HepG2 (cell line): ENCODE results near the gene PKM. TPM values are rescaled to one million over a fixed set of nuclear protein-coding genes. Genes with fewer than 3 reads are reported as not detected.

Experiments
- ATAC-seq: fragments of 200-7000 bp; cut with Tn5 transposase; 3 replicates; pipeline ENCODE4 v1.9.1; 2020; ENCODE audit warnings: mild to moderate bottlenecking, moderate library complexity
- BruUV-seq: library from RNA; stranded (reverse); fragments of 400-500 nt; replicated peaks from 2 replicates; lab custom pipeline; 2021; lab: Mats Ljungman, UMichigan
- CTCF ChIA-PET: fragments of 300-600 bp; formaldehyde crosslinking; extraction: SDS; loops from one replicate; lab custom pipeline; 2021; ENCODE audit warnings: low total read pairs, inconsistent platforms, low intra/inter-chr PET ratio; lab: Yijun Ruan, JAX
- POLR2A ChIA-PET: fragments of 350-600 bp; sonication (Branson Sonifier 250); formaldehyde crosslinking; loops from one replicate; lab custom pipeline; 2020; ENCODE audit warnings: antibody characterized with exemption, inconsistent platforms; lab: Yijun Ruan, JAX
- DNase-seq: peaks from one replicate; pipeline ENCODE4 v3.0.0-alpha.2; 2015; ENCODE audit warnings: low spot score
- FAIRE-seq: peaks from 3 replicates; lab custom pipeline; 2011; peaks lifted over from hg19 to GRCh38; lab: Jason Lieb, UNC
- H2AFZ ChIP-seq: one replicate; pipeline ENCODE4 v1.6.1; 2011; ENCODE audit warnings: low read length, inconsistent platforms
- H3K27ac ChIP-seq: fragments of 300-600 bp; 3 replicates; pipeline ENCODE4 v1.8.0; 2011; ENCODE audit warnings: mixed run types, mild to moderate bottlenecking, mixed read lengths, low read length, inconsistent platforms; ENCODE audit not compliant: insufficient read depth; ENCODE audit errors: extremely low read length
- H3K27me3 ChIP-seq, 2 experiments: fragments of 200-600 bp in 1 of 2; 2 replicates in 1 of 2; 3 replicates in 1 of 2; pipeline versions ENCODE4 v1.6.0 to v1.8.0; 2011; ENCODE audit warnings: low read length in 2 of 2, mild to moderate bottlenecking in 2 of 2, moderate library complexity in 2 of 2, inconsistent platforms in 1 of 2; ENCODE audit not compliant: insufficient read depth in 2 of 2, control insufficient read depth in 1 of 2
- H3K36me3 ChIP-seq, 2 experiments: fragments of 200-600 bp in 1 of 2; replicated peaks in 1 of 2; 2 replicates in 1 of 2; 3 replicates in 1 of 2; pipeline versions ENCODE4 v1.5.1 to v1.8.0; 2011; ENCODE audit warnings: low read length in 2 of 2, inconsistent platforms in 1 of 2; ENCODE audit not compliant: insufficient read depth in 2 of 2, control insufficient read depth in 1 of 2
- H3K4me1 ChIP-seq: 2 replicates; pipeline ENCODE4 v1.5.1; 2012; ENCODE audit warnings: low read length, inconsistent platforms; ENCODE audit not compliant: insufficient read depth
- H3K4me2 ChIP-seq: 2 replicates; pipeline ENCODE4 v1.6.0; 2011; ENCODE audit warnings: low read depth, low read length, inconsistent platforms
- H3K4me3 ChIP-seq, 3 experiments: fragments of 200-600 bp in 1 of 3; sonication (generic), shearing (Covaris generic) in 1 of 3; replicated peaks in 1 of 3; 2 replicates each; pipeline ENCODE4 v1.5.1; 2011 to 2016; ENCODE audit warnings: low read length in 3 of 3, inconsistent platforms in 2 of 3, low read depth in 2 of 3, mild to moderate bottlenecking in 2 of 3, control low read depth in 1 of 3, mixed read lengths in 1 of 3; ENCODE audit not compliant: insufficient read depth in 1 of 3
- H3K79me2 ChIP-seq: one replicate; pipeline ENCODE4 v1.6.1; 2011; ENCODE audit warnings: low read length, inconsistent platforms; ENCODE audit not compliant: insufficient read depth
- H3K9ac ChIP-seq: 2 replicates; pipeline ENCODE4 v1.6.0; 2011; ENCODE audit warnings: mild to moderate bottlenecking, low read depth, low read length, inconsistent platforms; ENCODE audit not compliant: insufficient read depth
- H3K9me3 ChIP-seq: 2 replicates; pipeline ENCODE4 v1.5.1; 2012; ENCODE audit warnings: mild to moderate bottlenecking, low read length
- H4K20me1 ChIP-seq: 2 replicates; pipeline ENCODE4 v1.6.0; 2011; ENCODE audit warnings: inconsistent platforms, mild to moderate bottlenecking, low read length, moderate library complexity; ENCODE audit not compliant: insufficient read depth
- ATF1 ChIP-seq: IDR thresholded peaks from 2 replicates; pipeline ENCODE4 v1.6.1; 2016; ENCODE audit warnings: mild to moderate bottlenecking, control low read depth
- NFE2L2 ChIP-seq: fragments of 150-350 bp; IDR thresholded peaks from 2 replicates; pipeline ENCODE4 v1.6.1; 2014; ENCODE audit warnings: low read length
- RBFOX2 ChIP-seq: fragments of 200-400 bp; formaldehyde crosslinking; IDR thresholded peaks from 2 replicates; pipeline ENCODE4 v1.6.1; 2017; ENCODE audit warnings: low read depth, mild to moderate bottlenecking, low read length
- TCF12 ChIP-seq, 2 experiments: fragments of 450-650 bp in 1 of 2; sonication (generic) in 1 of 2; formaldehyde crosslinking in 1 of 2; IDR thresholded peaks; 2 replicates each; pipeline versions ENCODE4 v1.6.1 to v1.8.0; 2017 to 2022; ENCODE audit warnings: antibody characterized with exemption in 1 of 2, mild to moderate bottlenecking in 1 of 2, missing genetic modification reagents in 1 of 2, moderate library complexity in 1 of 2
- WGBS: methylation state at CpG from one replicate; pipeline ENCODE4 v1.1.6; 2017; ENCODE audit warnings: low lambda C conversion rate; 5-methylcytosine and 5-hydroxymethylcytosine counted together
- in situ Hi-C: cut with HindIII; loops from 2 replicates; pipeline ENCODE4 v1.10.0; 2017; ENCODE audit warnings: low pct_unique_long_range_greater_than_20kb; ENCODE audit not compliant: extremely low pct_ligation_motif_present
- intact Hi-C: fragments of 100-400 bp; cut with micrococcal nuclease; formaldehyde crosslinking; loops from one replicate; pipeline ENCODE4 v1.10.0; 2022; ENCODE audit not compliant: unreplicated experiment
- polyA plus RNA-seq, 8 experiments: library from polyadenylated mRNA; depleted of rRNA in 3 of 8; stranded (reverse) in 7 of 8; unstranded in 1 of 8; fragments of >200 nt; fragmentation: Illumina TruSeq in 4 of 8; extraction: Trizol in 4 of 8; gene quantifications; 2 replicates each; pipeline versions ENCODE4 v1.2.1 to v1.2.3, GENCODE V29; 2011 to 2016; ENCODE audit warnings: low read depth in 4 of 8, missing spikeins in 1 of 8, mixed read lengths in 1 of 8; ENCODE audit not compliant: insufficient read depth in 1 of 8
- total RNA-seq, 5 experiments: library from RNA; depleted of rRNA; stranded (reverse); fragments of >200 nt; fragmentation: Illumina TruSeq; extraction: Trizol; gene quantifications; 2 replicates each; pipeline ENCODE4 v1.2.3, GENCODE V29; 2016; ENCODE audit warnings: low read depth in 1 of 5
- TF ChIP-seq, protein P1 (sequence below): fragments of 450-650 bp; IDR thresholded peaks from 2 replicates; pipeline ENCODE4 v1.6.1; 2017
- TF ChIP-seq, protein P2 (sequence below): sonication (generic); formaldehyde crosslinking; IDR thresholded peaks from 2 replicates; pipeline ENCODE4 v1.4.0; 2020; ENCODE audit warnings: missing genetic modification reagents, borderline replicate concordance

Gene PKM
- total and polyA plus RNA-seq, 2 of the 13 experiments (the other 11 are each of a cell fraction or from before 2014, with no cell fraction given) = 488 to 780 TPM

DNA sequence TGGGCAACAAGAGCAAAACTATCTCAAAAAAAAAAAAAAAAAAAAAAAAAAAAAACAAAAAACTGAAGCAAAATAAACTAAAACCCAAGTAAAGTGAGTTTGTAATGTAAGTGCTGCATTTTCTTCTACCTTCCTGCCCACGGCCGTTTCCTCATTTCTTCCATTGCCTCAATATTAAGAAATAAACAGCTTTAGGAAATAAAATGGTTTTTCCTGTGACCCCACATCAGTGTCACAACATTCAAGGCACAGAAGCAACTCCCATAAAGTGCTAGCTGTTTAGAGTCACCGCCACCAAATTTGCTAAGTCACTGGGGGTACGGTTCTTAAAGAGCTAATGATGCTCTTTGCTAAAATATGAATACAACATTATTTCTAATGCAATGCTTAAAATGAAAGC lies 3.3 kb downstream of the PKM start:
- no peaks in the 10 kb centered on the region for H3K9me3 ChIP-seq
- H3K36me3 ChIP-seq = peaks cover 2 to 23% of the 10 kb centered on the region in 2 experiments; a peak in 3 of 5 replicates
- 90% methylated on average over 4 of the region's 4 CpGs for WGBS
- peaks cover 83% of the 10 kb centered on the region for H3K79me2 ChIP-seq
- in situ Hi-C loops = no loop called here
- no peak for FAIRE-seq
- peak overlapping the region; percentile 93 for H3K4me2 ChIP-seq
- H3K27me3 ChIP-seq = no peaks in the 10 kb centered on the region; a peak in 1 of 5 replicates
- no peak for ATAC-seq
- H3K4me3 ChIP-seq = peak overlapping the region; percentile 20 to 99 (median 96); a peak in 4 of 6 replicates
- ChIA-PET CTCF (no interaction called here), POLR2A (interaction anchor here (2.0 kb wide), 1 partner anchor 9 kb away, joined by 9 read pairs; no protein-coding TSS in a partner anchor)
- intact Hi-C loops = no loop called here
- H3K27ac ChIP-seq = peak overlapping the region; percentile 62
- peaks cover 59% of the 10 kb centered on the region for H4K20me1 ChIP-seq
- H3K4me1 ChIP-seq = peaks cover 72% of the 10 kb centered on the region
- H2AFZ ChIP-seq = no peak overlapping the region
- no TSS peak for BruUV-seq
- H3K9ac ChIP-seq = peak overlapping the region; percentile 29; the same call in 1 of the 2 replicates
- peak; percentile 32; the same call in 1 of the 2 replicates for TF ChIP-seq NFE2L2
- TF ChIP-seq, protein P1, sequence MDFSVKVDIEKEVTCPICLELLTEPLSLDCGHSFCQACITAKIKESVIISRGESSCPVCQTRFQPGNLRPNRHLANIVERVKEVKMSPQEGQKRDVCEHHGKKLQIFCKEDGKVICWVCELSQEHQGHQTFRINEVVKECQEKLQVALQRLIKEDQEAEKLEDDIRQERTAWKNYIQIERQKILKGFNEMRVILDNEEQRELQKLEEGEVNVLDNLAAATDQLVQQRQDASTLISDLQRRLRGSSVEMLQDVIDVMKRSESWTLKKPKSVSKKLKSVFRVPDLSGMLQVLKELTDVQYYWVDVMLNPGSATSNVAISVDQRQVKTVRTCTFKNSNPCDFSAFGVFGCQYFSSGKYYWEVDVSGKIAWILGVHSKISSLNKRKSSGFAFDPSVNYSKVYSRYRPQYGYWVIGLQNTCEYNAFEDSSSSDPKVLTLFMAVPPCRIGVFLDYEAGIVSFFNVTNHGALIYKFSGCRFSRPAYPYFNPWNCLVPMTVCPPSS = no peak
- DNase-seq = no peak

DNA sequence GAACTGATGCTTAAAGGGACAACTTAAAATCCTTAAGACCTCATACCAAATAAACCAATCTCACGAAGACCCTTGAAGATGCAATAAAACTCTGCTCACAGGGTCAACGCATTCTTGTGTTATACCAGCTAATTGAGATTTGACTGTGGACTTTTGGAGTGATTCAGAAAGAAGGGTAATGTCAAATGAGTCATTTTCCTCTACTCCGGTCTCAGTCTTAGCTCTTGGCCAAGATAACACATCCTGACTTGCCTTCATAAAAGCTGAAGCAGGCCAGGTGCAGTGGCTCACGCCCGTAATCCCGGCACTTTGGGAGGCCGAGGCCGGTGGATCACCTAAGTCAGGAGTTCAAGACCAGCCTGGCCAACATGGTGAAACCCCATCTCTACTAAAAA lies 3.8 kb downstream of the PKM start:
- Histone ChIP-seq H3K27ac (peak overlapping the region; percentile 40), H3K36me3 (peaks cover 6 to 29% of the 10 kb centered on the region in 2 experiments; a peak in 4 of 5 replicates), H3K79me2 (peaks cover 88% of the 10 kb centered on the region), H3K9ac (peak overlapping the region; percentile 23; the same call in 1 of the 2 replicates), H2AFZ (no peak overlapping the region), H3K4me1 (peaks cover 72% of the 10 kb centered on the region), H3K27me3 (no peaks in the 10 kb centered on the region; a peak in 1 of 5 replicates), H3K4me3 (peak overlapping the region in 1 of 3 experiments; percentile 99; a peak in 3 of 6 replicates), H3K9me3 (no peaks in the 10 kb centered on the region), H4K20me1 (peaks cover 64% of the 10 kb centered on the region), H3K4me2 (peak overlapping the region; percentile 98)
- WGBS = 60% methylated on average over 8 of the region's 8 CpGs
- peak; percentile 7 for DNase-seq
- ChIA-PET POLR2A (interaction anchor here (1.0 to 2.0 kb wide), 4 partner anchors 10 to 246 kb away, joined by 3 to 9 read pairs (median 6); no protein-coding TSS in a partner anchor), CTCF (no interaction called here)
- no TSS peak for BruUV-seq
- ATAC-seq = no peak
- in situ Hi-C loops (no loop called here), intact Hi-C loops (no loop called here)
- TF ChIP-seq TCF12 (IDR thresholded peaks at IDR 0.05) (no peak), TCF12 (CRISPR knock-in tag; IDR thresholded peaks at IDR 0.05) (no peak), ATF1 (CRISPR knock-in tag) (peak; percentile 5; the same call in 1 of the 2 replicates), RBFOX2 (0 out of 2 replicates have a peak, but pooled peaks have one; percentile 45)
- TF ChIP-seq, protein P2, sequence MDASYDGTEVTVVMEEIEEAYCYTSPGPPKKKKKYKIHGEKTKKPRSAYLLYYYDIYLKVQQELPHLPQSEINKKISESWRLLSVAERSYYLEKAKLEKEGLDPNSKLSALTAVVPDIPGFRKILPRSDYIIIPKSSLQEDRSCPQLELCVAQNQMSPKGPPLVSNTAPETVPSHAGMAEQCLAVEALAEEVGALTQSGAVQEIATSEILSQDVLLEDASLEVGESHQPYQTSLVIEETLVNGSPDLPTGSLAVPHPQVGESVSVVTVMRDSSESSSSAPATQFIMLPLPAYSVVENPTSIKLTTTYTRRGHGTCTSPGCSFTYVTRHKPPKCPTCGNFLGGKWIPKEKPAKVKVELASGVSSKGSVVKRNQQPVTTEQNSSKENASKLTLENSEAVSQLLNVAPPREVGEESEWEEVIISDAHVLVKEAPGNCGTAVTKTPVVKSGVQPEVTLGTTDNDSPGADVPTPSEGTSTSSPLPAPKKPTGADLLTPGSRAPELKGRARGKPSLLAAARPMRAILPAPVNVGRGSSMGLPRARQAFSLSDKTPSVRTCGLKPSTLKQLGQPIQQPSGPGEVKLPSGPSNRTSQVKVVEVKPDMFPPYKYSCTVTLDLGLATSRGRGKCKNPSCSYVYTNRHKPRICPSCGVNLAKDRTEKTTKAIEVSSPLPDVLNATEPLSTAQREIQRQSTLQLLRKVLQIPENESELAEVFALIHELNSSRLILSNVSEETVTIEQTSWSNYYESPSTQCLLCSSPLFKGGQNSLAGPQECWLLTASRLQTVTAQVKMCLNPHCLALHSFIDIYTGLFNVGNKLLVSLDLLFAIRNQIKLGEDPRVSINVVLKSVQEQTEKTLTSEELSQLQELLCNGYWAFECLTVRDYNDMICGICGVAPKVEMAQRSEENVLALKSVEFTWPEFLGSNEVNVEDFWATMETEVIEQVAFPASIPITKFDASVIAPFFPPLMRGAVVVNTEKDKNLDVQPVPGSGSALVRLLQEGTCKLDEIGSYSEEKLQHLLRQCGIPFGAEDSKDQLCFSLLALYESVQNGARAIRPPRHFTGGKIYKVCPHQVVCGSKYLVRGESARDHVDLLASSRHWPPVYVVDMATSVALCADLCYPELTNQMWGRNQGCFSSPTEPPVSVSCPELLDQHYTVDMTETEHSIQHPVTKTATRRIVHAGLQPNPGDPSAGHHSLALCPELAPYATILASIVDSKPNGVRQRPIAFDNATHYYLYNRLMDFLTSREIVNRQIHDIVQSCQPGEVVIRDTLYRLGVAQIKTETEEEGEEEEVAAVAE (CRISPR knock-in tag) = peak; percentile 3; the same call in 1 of the 2 replicates
- no peak for FAIRE-seq
